ENCODE results near the gene CARMIL1. TPM values are rescaled to one million over a fixed set of nuclear protein-coding genes. Genes with fewer than 3 reads are reported as not detected.

Gene CARMIL1
- total RNA-seq, 3 donors from 2014 or later, result 23.6 to 53.0 (median 33.5) TPM

- no peaks in the 10 kb centered on the region for H3K9me3 ChIP-seq
- intact Hi-C loops (cut with DNase I; ENCODE audit: low total_unique reads), result no loop called here
- peak overlapping the region; percentile 1 to 95 for H3K27ac ChIP-seq
- TF ChIP-seq POLR2A (IDR thresholded peaks at IDR 0.05) (no peak), CTCF (IDR thresholded peaks at IDR 0.05) (no peak), POLR2AphosphoS5 (IDR thresholded peaks at IDR 0.05) (no peak)
- no peak overlapping the region for H3K4me3 ChIP-seq
- H3K4me1 ChIP-seq, result peaks cover 0 to 12% of the 10 kb centered on the region in 2 donors
- no peak for DNase-seq (ENCODE audit: low spot score in 2 of 2)
- no peaks in the 10 kb centered on the region for H3K36me3 ChIP-seq
- no peaks in the 10 kb centered on the region for H3K27me3 ChIP-seq
Measured at GRCh38 chr6:25360621-25361020, 81.4 kb downstream of the CARMIL1 start.

- TF ChIP-seq POLR2AphosphoS5 (IDR thresholded peaks at IDR 0.05) (no peak), POLR2A (IDR thresholded peaks at IDR 0.05) (no peak), CTCF (IDR thresholded peaks at IDR 0.05) (no peak)
- H3K36me3 ChIP-seq, result no peaks in the 10 kb centered on the region
- no peaks in the 10 kb centered on the region for H3K27me3 ChIP-seq
- DNase-seq (ENCODE audit: low spot score in 2 of 2), result no peak
- intact Hi-C loops (cut with DNase I; ENCODE audit: low total_unique reads), result no loop called here
- no peaks in the 10 kb centered on the region for H3K9me3 ChIP-seq
- H3K27ac ChIP-seq, result no peak overlapping the region
- H3K4me3 ChIP-seq, result no peak overlapping the region
- peaks cover 0 to 12% of the 10 kb centered on the region in 2 donors for H3K4me1 ChIP-seq
Measured at GRCh38 chr6:25363427-25363826, 84.3 kb downstream of the CARMIL1 start.

GRCh38 chr6:25365154-25365553 lies 86.0 kb downstream of the CARMIL1 start:
- intact Hi-C loops (cut with DNase I; ENCODE audit: low total_unique reads), result no loop called here
- Histone ChIP-seq H3K4me3 (no peak overlapping the region), H3K27ac (no peak overlapping the region), H3K36me3 (no peaks in the 10 kb centered on the region), H3K4me1 (peaks cover 0 to 10% of the 10 kb centered on the region in 2 donors), H3K9me3 (no peaks in the 10 kb centered on the region), H3K27me3 (no peaks in the 10 kb centered on the region)
- DNase-seq (ENCODE audit: low spot score in 2 of 2), result no peak
- TF ChIP-seq POLR2AphosphoS5 (IDR thresholded peaks at IDR 0.05), result no peak
- no peak for TF ChIP-seq POLR2A (IDR thresholded peaks at IDR 0.05)
- TF ChIP-seq CTCF (IDR thresholded peaks at IDR 0.05), result no peak

GRCh38 chr6:25366903-25367545 lies 87.8 kb downstream of the CARMIL1 start:
- no peak overlapping the region for H3K27ac ChIP-seq
- no peaks in the 10 kb centered on the region for H3K36me3 ChIP-seq
- peaks cover 0 to 8% of the 10 kb centered on the region in 2 donors for H3K4me1 ChIP-seq
- no peaks in the 10 kb centered on the region for H3K9me3 ChIP-seq
- TF ChIP-seq POLR2A (IDR thresholded peaks at IDR 0.05) (no peak), CTCF (IDR thresholded peaks at IDR 0.05) (no peak), POLR2AphosphoS5 (IDR thresholded peaks at IDR 0.05) (no peak)
- H3K27me3 ChIP-seq, result no peaks in the 10 kb centered on the region
- DNase-seq (ENCODE audit: low spot score in 2 of 2), result no peak
- intact Hi-C loops (cut with DNase I; ENCODE audit: low total_unique reads), result no loop called here
- H3K4me3 ChIP-seq, result no peak overlapping the region

DNA sequence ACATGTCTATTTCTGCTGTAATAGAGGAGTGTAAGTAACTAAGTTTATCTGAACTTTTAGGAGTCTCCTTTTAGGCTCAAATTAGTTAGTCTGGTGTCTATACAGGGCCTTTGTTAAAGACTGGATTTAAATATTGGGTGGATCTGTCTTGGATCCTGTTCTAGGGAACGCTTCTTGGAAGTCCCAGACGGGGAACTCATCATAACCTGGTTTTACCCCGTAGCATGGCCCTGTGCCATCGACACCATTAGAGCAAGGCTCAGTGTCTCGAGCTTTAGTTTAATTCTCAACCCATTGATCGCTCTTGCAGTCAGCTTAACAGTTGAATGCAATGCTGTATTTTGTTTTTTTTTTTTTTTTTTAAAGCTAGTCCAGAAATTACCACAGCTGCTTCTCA lies 89.9 kb downstream of the CARMIL1 start:
- intact Hi-C loops (cut with DNase I; ENCODE audit: low total_unique reads), result no loop called here
- no peak for DNase-seq (ENCODE audit: low spot score in 2 of 2)
- H3K4me1 ChIP-seq, result peaks cover 0 to 8% of the 10 kb centered on the region in 2 donors
- peak overlapping the region; percentile 78 to 81 for H3K27ac ChIP-seq
- TF ChIP-seq CTCF (IDR thresholded peaks at IDR 0.05) (no peak), POLR2A (IDR thresholded peaks at IDR 0.05) (no peak), POLR2AphosphoS5 (IDR thresholded peaks at IDR 0.05) (no peak)
- no peaks in the 10 kb centered on the region for H3K27me3 ChIP-seq
- H3K4me3 ChIP-seq, result peak overlapping the region in 1 of 3 donors; percentile 38
- no peaks in the 10 kb centered on the region for H3K9me3 ChIP-seq
- H3K36me3 ChIP-seq, result no peaks in the 10 kb centered on the region

Measured in breast epithelium (tissue), 4 donors.